ENCODE data around the gene PTPN5.

PTPN5 gene

DNA sequence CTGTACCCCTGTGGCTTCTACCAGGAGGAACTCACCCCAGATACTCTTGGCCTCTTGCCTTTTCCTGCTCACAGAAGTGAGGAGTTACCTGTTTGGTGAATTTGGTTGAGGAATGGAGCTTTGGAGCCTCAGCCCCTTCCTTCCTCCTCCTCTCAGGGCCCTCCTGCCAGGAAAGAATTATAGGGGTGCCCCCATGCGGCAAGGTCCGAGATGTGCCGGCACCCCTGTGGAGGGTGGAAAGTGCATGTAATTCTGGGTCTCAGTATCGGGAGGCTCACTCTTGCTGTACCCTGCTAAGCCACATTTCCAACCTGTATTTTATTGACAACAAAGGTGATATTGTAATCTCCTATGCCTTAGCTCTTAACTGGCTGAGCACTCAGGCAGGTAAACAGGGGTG is 51.9 kb downstream of the PTPN5 start:
- H3K4me3 ChIP-seq (ENCODE audit: low read depth, low read length), result no peak overlapping the region
- in situ Hi-C loops (cut with HindIII; ENCODE audit: low sequenced_read_pairs), result no loop called here
- TF ChIP-seq, protein P1, sequence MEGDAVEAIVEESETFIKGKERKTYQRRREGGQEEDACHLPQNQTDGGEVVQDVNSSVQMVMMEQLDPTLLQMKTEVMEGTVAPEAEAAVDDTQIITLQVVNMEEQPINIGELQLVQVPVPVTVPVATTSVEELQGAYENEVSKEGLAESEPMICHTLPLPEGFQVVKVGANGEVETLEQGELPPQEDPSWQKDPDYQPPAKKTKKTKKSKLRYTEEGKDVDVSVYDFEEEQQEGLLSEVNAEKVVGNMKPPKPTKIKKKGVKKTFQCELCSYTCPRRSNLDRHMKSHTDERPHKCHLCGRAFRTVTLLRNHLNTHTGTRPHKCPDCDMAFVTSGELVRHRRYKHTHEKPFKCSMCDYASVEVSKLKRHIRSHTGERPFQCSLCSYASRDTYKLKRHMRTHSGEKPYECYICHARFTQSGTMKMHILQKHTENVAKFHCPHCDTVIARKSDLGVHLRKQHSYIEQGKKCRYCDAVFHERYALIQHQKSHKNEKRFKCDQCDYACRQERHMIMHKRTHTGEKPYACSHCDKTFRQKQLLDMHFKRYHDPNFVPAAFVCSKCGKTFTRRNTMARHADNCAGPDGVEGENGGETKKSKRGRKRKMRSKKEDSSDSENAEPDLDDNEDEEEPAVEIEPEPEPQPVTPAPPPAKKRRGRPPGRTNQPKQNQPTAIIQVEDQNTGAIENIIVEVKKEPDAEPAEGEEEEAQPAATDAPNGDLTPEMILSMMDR (IDR thresholded peaks at IDR 0.05; ENCODE audit: low read depth, low read length), result no peak
- DNase-seq (ENCODE audit: low read depth, low spot score), result no peak

DNA sequence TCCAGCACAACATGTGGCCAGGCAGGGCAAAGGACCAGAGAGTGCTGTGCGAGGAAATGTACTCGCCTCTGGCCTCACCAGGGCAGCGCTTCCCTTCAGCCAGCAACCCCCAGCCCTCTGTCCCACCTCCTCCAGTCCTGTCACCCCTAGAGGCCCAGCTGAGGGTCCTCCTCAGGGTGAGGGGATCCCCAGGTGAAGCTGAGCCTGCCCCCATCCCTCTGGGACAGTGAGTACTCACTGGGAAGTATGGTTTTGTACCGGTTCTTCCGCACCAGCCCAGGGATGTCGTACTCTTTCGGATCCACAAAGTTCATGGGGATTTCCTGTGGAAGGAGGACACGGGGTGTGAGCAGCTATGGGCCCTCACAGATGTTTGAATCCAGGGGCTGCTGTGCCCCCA is 54.0 kb downstream of the PTPN5 start:
- TF ChIP-seq, protein P1 (IDR thresholded peaks at IDR 0.05; ENCODE audit: low read depth, low read length), result no peak
- H3K4me3 ChIP-seq (ENCODE audit: low read depth, low read length), result no peak overlapping the region
- in situ Hi-C loops (cut with HindIII; ENCODE audit: low sequenced_read_pairs), result no loop called here
- DNase-seq (ENCODE audit: low read depth, low spot score), result no peak

DNA sequence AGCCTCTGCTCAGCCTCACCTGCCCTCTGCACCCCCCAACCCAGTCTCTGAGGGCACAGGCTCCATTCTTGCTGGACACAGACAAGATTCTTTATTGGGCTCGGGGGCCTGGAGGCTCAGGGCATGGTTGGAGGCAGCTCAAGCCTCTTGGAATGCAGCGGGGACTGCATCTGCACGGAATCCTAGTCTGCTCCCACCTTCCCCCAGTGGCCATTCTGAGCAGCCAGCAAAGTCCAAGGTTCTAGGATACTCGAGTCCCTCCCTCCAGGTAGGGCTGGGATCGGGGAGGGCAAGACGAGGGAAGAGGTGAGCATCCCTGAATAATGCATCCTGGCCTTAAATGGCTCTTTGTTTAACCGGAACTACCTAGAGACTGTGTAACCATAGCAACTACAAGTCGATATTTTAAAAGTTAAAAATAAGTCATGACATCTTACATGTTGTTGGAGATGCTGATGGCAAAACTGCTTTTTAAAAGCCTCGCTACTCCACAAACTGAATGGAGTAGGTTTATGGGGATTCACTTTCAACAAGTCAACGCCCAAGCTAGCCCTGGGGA is 54.9 kb downstream of the PTPN5 start:
- TF ChIP-seq, protein P1 (IDR thresholded peaks at IDR 0.05; ENCODE audit: low read depth, low read length), result no peak
- H3K4me3 ChIP-seq (ENCODE audit: low read depth, low read length), result no peak overlapping the region
- no peak for DNase-seq (ENCODE audit: low read depth, low spot score)
- in situ Hi-C loops (cut with HindIII; ENCODE audit: low sequenced_read_pairs), result no loop called here

DNA sequence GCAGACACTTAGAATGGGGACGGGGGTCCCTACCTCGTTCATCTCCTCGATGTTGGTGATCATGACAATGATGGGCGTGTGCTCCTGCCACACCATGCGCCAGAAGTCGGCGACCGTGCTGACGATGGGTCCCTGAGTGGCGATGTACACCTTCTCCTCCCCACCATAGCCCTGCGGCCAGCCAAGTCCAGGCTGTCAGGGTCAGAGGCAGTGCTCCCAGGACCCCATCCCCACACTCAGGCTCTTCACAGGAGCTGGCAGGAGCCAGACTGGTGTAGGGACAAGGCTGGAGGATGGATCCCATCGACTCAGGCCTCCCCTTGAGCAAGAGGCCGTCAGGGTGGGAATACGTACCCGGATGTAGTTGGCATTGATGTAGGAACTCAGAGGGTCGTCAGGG is 58.4 kb downstream of the PTPN5 start:
- in situ Hi-C loops (cut with HindIII; ENCODE audit: low sequenced_read_pairs), result no loop called here
- no peak for DNase-seq (ENCODE audit: low read depth, low spot score)
- TF ChIP-seq, protein P1 (IDR thresholded peaks at IDR 0.05; ENCODE audit: low read depth, low read length), result no peak
- H3K4me3 ChIP-seq (ENCODE audit: low read depth, low read length), result no peak overlapping the region

DNA sequence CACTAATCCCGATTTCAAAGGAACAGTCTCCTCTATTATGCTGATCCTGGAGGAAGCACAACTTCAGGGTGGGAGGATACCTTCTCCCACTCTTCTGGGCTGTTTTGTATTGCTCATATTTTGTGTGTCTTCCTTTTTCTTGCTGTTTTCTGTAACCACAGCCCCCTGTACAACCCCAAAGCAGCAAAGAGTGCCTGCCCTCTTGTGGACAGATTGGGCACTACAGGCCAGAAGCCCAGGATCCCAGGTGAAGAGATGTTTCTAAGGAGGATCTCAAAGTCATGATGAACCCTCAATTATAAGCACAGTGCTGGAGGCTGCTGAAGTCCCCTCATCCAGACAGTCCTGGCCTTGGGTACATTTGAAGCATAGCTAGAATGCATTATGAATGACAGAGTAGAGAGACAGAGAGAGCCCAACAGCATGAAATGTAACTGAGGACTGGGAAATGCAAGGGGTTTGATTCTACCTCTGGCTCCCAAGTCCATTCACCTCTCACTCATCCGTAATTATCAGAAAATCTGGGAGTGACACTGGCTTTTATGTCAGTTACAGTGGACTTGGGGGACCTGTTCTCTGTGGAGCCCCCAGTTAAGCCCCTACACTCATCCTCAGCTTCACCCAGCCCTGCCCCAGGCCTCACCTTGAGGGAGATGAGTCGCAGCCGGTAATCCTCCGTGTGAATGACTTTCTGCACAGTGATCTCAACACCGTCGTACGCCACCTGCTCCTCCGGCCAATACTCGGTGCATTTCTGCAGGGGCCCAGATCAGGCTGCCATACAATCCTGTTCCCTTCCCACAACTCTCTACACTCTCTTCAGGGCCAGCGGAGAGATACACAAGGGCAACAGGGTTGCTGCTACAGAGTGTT is 59.4 kb downstream of the PTPN5 start:
- H3K4me3 ChIP-seq (ENCODE audit: low read depth, low read length), result no peak overlapping the region
- in situ Hi-C loops (cut with HindIII; ENCODE audit: low sequenced_read_pairs), result no loop called here
- TF ChIP-seq, protein P1 (IDR thresholded peaks at IDR 0.05; ENCODE audit: low read depth, low read length), result peak; percentile 100
- DNase-seq (ENCODE audit: low read depth, low spot score), result peak; percentile 37

DNA sequence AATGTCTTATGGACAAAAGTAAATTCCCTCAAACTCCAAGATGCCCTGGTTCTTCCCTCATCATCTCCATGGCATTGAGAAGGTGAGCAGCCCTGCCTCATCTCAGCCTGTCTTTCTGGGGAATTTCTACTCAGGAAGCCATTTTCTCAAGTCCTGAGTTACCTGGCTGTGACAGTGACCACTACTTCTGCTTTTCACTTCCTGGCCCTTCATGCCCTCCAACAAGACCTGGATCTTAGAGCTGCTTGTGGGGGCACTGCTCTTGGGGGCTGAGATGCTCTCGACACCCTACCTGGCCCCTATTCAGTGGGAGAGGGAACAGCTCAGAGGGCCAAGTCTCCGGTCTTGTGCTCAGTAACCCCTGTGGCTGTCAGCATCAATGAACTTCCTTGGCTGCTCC is 60.2 kb downstream of the PTPN5 start:
- no peak for DNase-seq (ENCODE audit: low read depth, low spot score)
- in situ Hi-C loops (cut with HindIII; ENCODE audit: low sequenced_read_pairs), result no loop called here
- H3K4me3 ChIP-seq (ENCODE audit: low read depth, low read length), result no peak overlapping the region
- TF ChIP-seq, protein P1 (IDR thresholded peaks at IDR 0.05; ENCODE audit: low read depth, low read length), result no peak

Data from astrocyte of the spinal cord (primary cell).